HepG2 (cell line): ENCODE results near the gene SENP5. TPM values are rescaled to one million over a fixed set of nuclear protein-coding genes. Genes with fewer than 3 reads are reported as not detected.

ENCODE experiments used
- DR1 ChIP-seq: sonication (generic); formaldehyde crosslinking; IDR thresholded peaks from 2 replicates; pipeline ENCODE4 v1.8.0; 2021; ENCODE audit warnings: mild to moderate bottlenecking, missing genetic modification reagents, inconsistent platforms
- EED ChIP-seq: sonication (generic); formaldehyde crosslinking; IDR thresholded peaks from 2 replicates; pipeline ENCODE4 v1.5.0; 2020; ENCODE audit warnings: mild to moderate bottlenecking, missing genetic modification reagents
- FIP1L1 ChIP-seq: fragments of 200-400 bp; formaldehyde crosslinking; IDR thresholded peaks from 2 replicates; pipeline ENCODE4 v1.6.1; 2018; ENCODE audit warnings: low read depth, mild to moderate bottlenecking, low read length, moderate library complexity, borderline replicate concordance; ENCODE audit not compliant: insufficient read depth
- FOXO1 ChIP-seq: sonication (generic); formaldehyde crosslinking; IDR thresholded peaks from 2 replicates; pipeline ENCODE4 v1.4.0; 2020; ENCODE audit warnings: missing genetic modification reagents
- GMEB1 ChIP-seq: sonication (generic); formaldehyde crosslinking; IDR thresholded peaks from 2 replicates; pipeline ENCODE4 v1.5.1; 2020; ENCODE audit warnings: missing genetic modification reagents, mild to moderate bottlenecking, borderline replicate concordance
- HIVEP1 ChIP-seq: sonication (generic); formaldehyde crosslinking; IDR thresholded peaks from 2 replicates; pipeline ENCODE4 v1.4.0; 2020; ENCODE audit warnings: mild to moderate bottlenecking, missing genetic modification reagents
- ISL2 ChIP-seq: sonication (generic); formaldehyde crosslinking; IDR thresholded peaks from 2 replicates; pipeline ENCODE4 v1.5.0; 2020; ENCODE audit warnings: missing genetic modification reagents
- ISX ChIP-seq: sonication (generic); formaldehyde crosslinking; conservative IDR thresholded peaks from 2 replicates; pipeline ENCODE4 v1.5.0; 2020; ENCODE audit warnings: missing genetic modification reagents
- KAT7 ChIP-seq: IDR thresholded peaks from 2 replicates; pipeline ENCODE4 v1.6.1; 2018; ENCODE audit warnings: borderline replicate concordance, missing compliant biosample characterization
- KIAA2018 ChIP-seq: sonication (generic); formaldehyde crosslinking; IDR thresholded peaks from 2 replicates; pipeline ENCODE4 v1.5.0; 2020; ENCODE audit warnings: mild to moderate bottlenecking, missing genetic modification reagents, borderline replicate concordance
- KLF15 ChIP-seq: sonication (generic); formaldehyde crosslinking; IDR thresholded peaks from 2 replicates; pipeline ENCODE4 v1.8.1; 2023; ENCODE audit warnings: borderline replicate concordance, mild to moderate bottlenecking, inconsistent platforms, missing genetic modification reagents, mixed read lengths
- KLF6 ChIP-seq: IDR thresholded peaks from 2 replicates; pipeline ENCODE4 v1.8.0; 2016; ENCODE audit warnings: missing biosample characterization, missing genetic modification reagents
- NR2F6 ChIP-seq, 2 experiments: IDR thresholded peaks; 2 replicates each; pipeline ENCODE4 v1.6.1; 2016; ENCODE audit warnings: antibody characterized with exemption in 1 of 2, mild to moderate bottlenecking in 1 of 2
- SATB2 ChIP-seq: sonication (generic); formaldehyde crosslinking; IDR thresholded peaks from 2 replicates; pipeline ENCODE4 v1.5.0; 2020; ENCODE audit warnings: missing genetic modification reagents
- SP5 ChIP-seq: IDR thresholded peaks from 2 replicates; pipeline ENCODE4 v1.6.1; 2016; ENCODE audit warnings: low read depth, borderline replicate concordance
- ZNF253 ChIP-seq: sonication (generic); formaldehyde crosslinking; IDR thresholded peaks from 2 replicates; pipeline ENCODE4 v1.8.0; 2022; ENCODE audit warnings: mild to moderate bottlenecking, missing genetic modification reagents, borderline replicate concordance
- ZNF382 ChIP-seq: sonication (generic); formaldehyde crosslinking; IDR thresholded peaks from 2 replicates; pipeline ENCODE4 v1.5.0; 2020; ENCODE audit warnings: missing genetic modification reagents, mild to moderate bottlenecking, borderline replicate concordance
- ZNF552 ChIP-seq: sonication (generic); formaldehyde crosslinking; IDR thresholded peaks from 2 replicates; pipeline ENCODE4 v1.9.0; 2022; ENCODE audit warnings: missing genetic modification reagents, mild to moderate bottlenecking, borderline replicate concordance
- polyA plus RNA-seq, 8 experiments: library from polyadenylated mRNA; depleted of rRNA in 3 of 8; stranded (reverse) in 7 of 8; unstranded in 1 of 8; fragments of >200 nt; fragmentation: Illumina TruSeq in 4 of 8; extraction: Trizol in 4 of 8; gene quantifications; 2 replicates each; pipeline versions ENCODE4 v1.2.1 to v1.2.3, GENCODE V29; 2011 to 2016; ENCODE audit warnings: low read depth in 4 of 8, missing spikeins in 1 of 8, mixed read lengths in 1 of 8; ENCODE audit not compliant: insufficient read depth in 1 of 8
- total RNA-seq, 5 experiments: library from RNA; depleted of rRNA; stranded (reverse); fragments of >200 nt; fragmentation: Illumina TruSeq; extraction: Trizol; gene quantifications; 2 replicates each; pipeline ENCODE4 v1.2.3, GENCODE V29; 2016; ENCODE audit warnings: low read depth in 1 of 5
- TF ChIP-seq, protein P1 (sequence below): IDR thresholded peaks from 2 replicates; pipeline ENCODE4 v1.6.1; 2012; ENCODE audit warnings: low read depth, low read length, improper control_type of control experiment

SENP5 gene
- total and polyA plus RNA-seq, 2 of the 13 experiments (the other 11 are each of a cell fraction or from before 2014, with no cell fraction given), result 17.6 to 30.9 TPM

- TF ChIP-seq KIAA2018, result no peak
- TF ChIP-seq GMEB1, result no peak
- no peak for TF ChIP-seq KAT7 (CRISPR knock-in tag)
- no peak for TF ChIP-seq HIVEP1 (CRISPR knock-in tag)
- TF ChIP-seq KLF15 (CRISPR knock-in tag), result no peak
- 0 out of 2 replicates have a peak, but pooled peaks have one; percentile 21 for TF ChIP-seq KLF6 (CRISPR knock-in tag)
- TF ChIP-seq SATB2, result no peak
- TF ChIP-seq DR1 (CRISPR knock-in tag), result no peak
- TF ChIP-seq ZNF253, result no peak
- TF ChIP-seq, protein P1, sequence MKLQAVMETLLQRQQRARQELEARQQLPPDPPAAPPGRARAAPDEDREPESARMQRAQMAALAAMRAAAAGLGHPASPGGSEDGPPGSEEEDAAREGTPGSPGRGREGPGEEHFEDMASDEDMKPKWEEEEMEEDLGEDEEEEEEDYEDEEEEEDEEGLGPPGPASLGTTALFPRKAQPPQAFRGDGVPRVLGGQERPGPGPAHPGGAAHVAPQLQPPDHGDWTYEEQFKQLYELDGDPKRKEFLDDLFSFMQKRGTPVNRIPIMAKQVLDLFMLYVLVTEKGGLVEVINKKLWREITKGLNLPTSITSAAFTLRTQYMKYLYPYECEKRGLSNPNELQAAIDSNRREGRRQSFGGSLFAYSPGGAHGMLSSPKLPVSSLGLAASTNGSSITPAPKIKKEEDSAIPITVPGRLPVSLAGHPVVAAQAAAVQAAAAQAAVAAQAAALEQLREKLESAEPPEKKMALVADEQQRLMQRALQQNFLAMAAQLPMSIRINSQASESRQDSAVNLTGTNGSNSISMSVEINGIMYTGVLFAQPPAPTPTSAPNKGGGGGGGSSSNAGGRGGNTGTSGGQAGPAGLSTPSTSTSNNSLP, result peak; percentile 65; the same call in 1 of the 2 replicates
- TF ChIP-seq ISL2 (CRISPR knock-in tag), result no peak
- TF ChIP-seq SP5 (CRISPR knock-in tag), result no peak
- no peak for TF ChIP-seq FOXO1 (CRISPR knock-in tag)
- no peak for TF ChIP-seq FIP1L1
- TF ChIP-seq ZNF552, result no peak
- no peak for TF ChIP-seq EED (CRISPR knock-in tag)
- no peak for TF ChIP-seq ISX (CRISPR knock-in tag)
- TF ChIP-seq ZNF382, result no peak
- TF ChIP-seq NR2F6 (IDR thresholded peaks at IDR 0.05), result no peak
- TF ChIP-seq NR2F6 (CRISPR knock-in tag; IDR thresholded peaks at IDR 0.05), result peak; percentile 52; the same call in 1 of the 2 replicates
These were observed 29.8 kb upstream of the SENP5 start (continued) for GRCh38 chr3:196837819-196838420.
